Measurements from ENCODE around the gene TPM2.

The TPM2 gene

GRCh38 chr9:35691757-35692301 is 2.1 kb upstream of the TPM2 start:
- DNase-seq, result no peak

- DNase-seq, result no peak
Observed at GRCh38 chr9:35691334-35691650, 1.6 kb upstream of the TPM2 start.

GRCh38 chr9:35690614-35691333 is 1.0 kb upstream of the TPM2 start:
- DNase-seq, result peak; percentile 37

- no peak for DNase-seq
Observed at GRCh38 chr9:35690294-35690613, 529 bp upstream of the TPM2 start.

GRCh38 chr9:35688558-35689541 is 875 bp downstream of the TPM2 start:
- DNase-seq, result no peak

GRCh38 chr9:35687972-35688557 is 1.7 kb downstream of the TPM2 start:
- no peak for DNase-seq

- DNase-seq, result no peak
Observed at GRCh38 chr9:35687306-35687705, 2.4 kb downstream of the TPM2 start.

- DNase-seq, result no peak
Observed at GRCh38 chr9:35686222-35687203, 3.2 kb downstream of the TPM2 start.

GRCh38 chr9:35685506-35685905 is 4.2 kb downstream of the TPM2 start:
- no peak for DNase-seq

- DNase-seq, result no peak
Observed at GRCh38 chr9:35684921-35685320, 4.8 kb downstream of the TPM2 start.

GRCh38 chr9:35683323-35683722 is 6.4 kb downstream of the TPM2 start:
- DNase-seq, result no peak

GRCh38 chr9:35682520-35683315 is 7.0 kb downstream of the TPM2 start:
- no peak for DNase-seq

GRCh38 chr9:35682051-35682450 is 7.7 kb downstream of the TPM2 start:
- DNase-seq, result no peak

GRCh38 chr9:35681341-35682002 is 8.3 kb downstream of the TPM2 start:
- DNase-seq, result no peak

GRCh38 chr9:35680331-35681105 is 9.2 kb downstream of the TPM2 start:
- DNase-seq, result no peak

- DNase-seq, result no peak
Observed at GRCh38 chr9:35679766-35680330, 9.9 kb downstream of the TPM2 start.

- DNase-seq, result no peak
Observed at GRCh38 chr9:35679091-35679490, 10.6 kb downstream of the TPM2 start.

GRCh38 chr9:35675732-35676392 is 13.9 kb downstream of the TPM2 start:
- no peak for DNase-seq

- DNase-seq, result no peak
Observed at GRCh38 chr9:35675204-35675603, 14.5 kb downstream of the TPM2 start.
